ENCODE measurements around the gene DIP2C.

GRCh38 chr10:593016-593415, 96.5 kb downstream of the DIP2C start:
- no peak for TF ChIP-seq CTCF (conservative IDR thresholded peaks at IDR 0.05; ENCODE audit: low read length)
- TF ChIP-seq EZH2phosphoT487 (IDR thresholded peaks at IDR 0.05; ENCODE audit: borderline replicate concordance): no peak

Measured in Loucy (cell line).